NB4 (cell line): Measurements from ENCODE around the gene TCF4.

Experiments
- DNase-seq: peaks from one replicate; pipeline ENCODE4 v3.0.0; 2010; ENCODE audit warnings: low read depth
- H3K4me3 ChIP-seq: one replicate; pipeline ENCODE4 v1.5.1; 2011; ENCODE audit warnings: mild to moderate bottlenecking, low read depth, low read length, moderate library complexity
- MAX ChIP-seq: IDR thresholded peaks from 2 replicates; pipeline ENCODE4 v1.6.1; 2011; ENCODE audit warnings: low read depth, low read length
- MYC ChIP-seq: IDR thresholded peaks from 2 replicates; pipeline ENCODE4 v1.6.1; 2011; ENCODE audit warnings: low read depth, low read length
- POLR2A ChIP-seq: IDR thresholded peaks from 2 replicates; pipeline ENCODE4 v1.6.1; 2011; ENCODE audit warnings: mild to moderate bottlenecking; ENCODE audit not compliant: insufficient read length; ENCODE audit errors: extremely low read depth
- TF ChIP-seq, protein P1 (sequence below): IDR thresholded peaks from one replicate; pipeline ENCODE4 v1.5.1; 2012; ENCODE audit warnings: low read depth, low read length

The TCF4 gene

GRCh38 chr18:55249550-55249949 lies 338.4 kb downstream of the TCF4 start:
- no peak overlapping the region for H3K4me3 ChIP-seq
- no peak for DNase-seq
- TF ChIP-seq, protein P1, sequence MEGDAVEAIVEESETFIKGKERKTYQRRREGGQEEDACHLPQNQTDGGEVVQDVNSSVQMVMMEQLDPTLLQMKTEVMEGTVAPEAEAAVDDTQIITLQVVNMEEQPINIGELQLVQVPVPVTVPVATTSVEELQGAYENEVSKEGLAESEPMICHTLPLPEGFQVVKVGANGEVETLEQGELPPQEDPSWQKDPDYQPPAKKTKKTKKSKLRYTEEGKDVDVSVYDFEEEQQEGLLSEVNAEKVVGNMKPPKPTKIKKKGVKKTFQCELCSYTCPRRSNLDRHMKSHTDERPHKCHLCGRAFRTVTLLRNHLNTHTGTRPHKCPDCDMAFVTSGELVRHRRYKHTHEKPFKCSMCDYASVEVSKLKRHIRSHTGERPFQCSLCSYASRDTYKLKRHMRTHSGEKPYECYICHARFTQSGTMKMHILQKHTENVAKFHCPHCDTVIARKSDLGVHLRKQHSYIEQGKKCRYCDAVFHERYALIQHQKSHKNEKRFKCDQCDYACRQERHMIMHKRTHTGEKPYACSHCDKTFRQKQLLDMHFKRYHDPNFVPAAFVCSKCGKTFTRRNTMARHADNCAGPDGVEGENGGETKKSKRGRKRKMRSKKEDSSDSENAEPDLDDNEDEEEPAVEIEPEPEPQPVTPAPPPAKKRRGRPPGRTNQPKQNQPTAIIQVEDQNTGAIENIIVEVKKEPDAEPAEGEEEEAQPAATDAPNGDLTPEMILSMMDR = no peak
- no peak for TF ChIP-seq MAX

GRCh38 chr18:55248495-55248894 lies 339.5 kb downstream of the TCF4 start:
- DNase-seq = no peak
- H3K4me3 ChIP-seq = no peak overlapping the region
- TF ChIP-seq, protein P1 = no peak
- TF ChIP-seq MAX (no peak), POLR2A (no peak), MYC (no peak)

DNA sequence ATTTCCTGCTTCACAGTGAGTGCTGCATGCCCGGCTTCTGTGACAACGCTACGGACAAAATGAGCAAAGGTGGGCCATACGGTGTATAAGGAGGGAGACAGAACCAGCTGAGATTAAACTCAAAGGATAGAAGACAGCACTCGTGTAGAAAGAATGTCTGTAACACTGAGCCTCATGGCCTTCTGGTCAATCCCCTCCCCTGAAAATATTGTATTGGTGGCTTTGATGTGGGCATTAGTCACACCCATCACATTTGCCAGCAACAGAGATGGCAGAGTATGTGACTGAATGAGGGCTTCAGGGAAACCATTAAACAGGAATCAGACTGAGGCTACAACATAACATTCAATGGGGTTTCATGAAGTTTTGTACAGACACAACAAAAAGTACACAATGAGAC lies 341.0 kb downstream of the TCF4 start:
- no peak overlapping the region for H3K4me3 ChIP-seq
- DNase-seq = no peak
- TF ChIP-seq MYC = no peak
- TF ChIP-seq POLR2A = no peak
- no peak for TF ChIP-seq MAX
- TF ChIP-seq, protein P1 = no peak

DNA sequence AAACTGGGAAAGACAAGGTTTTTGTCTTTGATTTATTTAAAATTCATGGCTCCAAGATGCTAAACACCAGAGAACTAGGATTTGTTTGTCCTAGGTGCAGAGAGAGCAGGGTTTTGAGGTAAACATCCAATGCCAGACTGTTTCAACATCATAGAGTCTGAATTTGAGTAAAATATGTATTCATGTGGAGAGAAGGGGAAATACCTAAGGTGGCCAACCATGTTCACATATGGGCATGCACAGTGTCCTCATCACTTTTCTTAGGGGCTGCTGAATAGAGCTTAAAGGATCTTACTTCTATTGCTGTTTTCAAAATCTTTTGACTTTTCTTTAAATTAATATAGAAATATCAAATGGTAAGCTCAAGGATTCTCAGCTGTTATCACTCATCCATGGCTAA lies 341.7 kb downstream of the TCF4 start:
- no peak overlapping the region for H3K4me3 ChIP-seq
- no peak for DNase-seq
- TF ChIP-seq POLR2A (no peak), MAX (no peak), MYC (no peak)
- TF ChIP-seq, protein P1 = no peak

DNA sequence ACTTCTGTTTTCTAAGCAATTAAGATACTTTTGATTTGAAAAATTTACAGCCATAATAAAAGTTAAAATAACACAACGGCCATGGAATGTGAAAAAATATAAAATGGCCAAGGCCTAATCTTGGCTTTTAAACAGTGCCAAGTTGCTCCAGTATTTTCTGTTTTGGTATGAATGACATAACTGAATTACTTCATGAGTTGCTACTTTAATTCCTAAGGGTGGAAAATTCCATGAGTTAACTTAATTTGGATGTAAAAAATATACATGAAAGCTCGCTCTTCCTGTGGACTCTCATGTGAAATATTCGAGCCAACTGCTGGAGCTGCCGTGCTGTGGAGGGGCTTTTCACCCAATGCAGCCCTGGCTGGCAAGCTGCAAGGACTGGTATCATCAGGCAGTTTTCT lies 342.8 kb downstream of the TCF4 start:
- TF ChIP-seq, protein P1 = no peak
- TF ChIP-seq POLR2A (no peak), MAX (no peak), MYC (no peak)
- no peak for DNase-seq
- no peak overlapping the region for H3K4me3 ChIP-seq

DNA sequence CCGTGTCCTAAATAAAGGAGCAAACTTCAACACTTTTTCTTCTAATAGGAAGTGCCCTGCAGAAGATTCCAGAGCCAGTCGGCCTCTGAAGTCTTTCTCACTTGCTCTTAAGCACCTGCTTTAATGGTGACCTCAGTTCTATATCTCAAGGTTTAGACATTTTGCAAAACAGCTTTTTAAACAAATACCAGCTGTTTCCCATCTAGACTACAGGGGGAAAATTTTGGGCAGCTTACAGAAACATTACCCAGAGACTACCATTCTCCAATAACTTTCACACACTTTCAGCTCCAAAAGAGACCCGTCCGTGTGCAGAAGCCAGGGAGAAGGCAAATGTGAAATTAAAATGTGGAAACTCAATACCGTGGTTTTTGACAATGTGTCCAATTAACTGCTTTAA lies 343.4 kb downstream of the TCF4 start:
- no peak overlapping the region for H3K4me3 ChIP-seq
- TF ChIP-seq MYC (no peak), MAX (no peak), POLR2A (no peak)
- TF ChIP-seq, protein P1 = no peak
- no peak for DNase-seq
